GM12878 (cell line): Measurements from ENCODE around the gene TRIM54. TPM values are rescaled to one million over a fixed set of nuclear protein-coding genes. Genes with fewer than 3 reads are reported as not detected.
A peak's percentile ranks its signal among the peaks of the same experiment; 100 is the strongest.

Experiments
- ATF7 ChIP-seq: fragments of 450-650 bp; IDR thresholded peaks from 2 replicates; pipeline ENCODE4 v1.6.1; 2016; ENCODE audit warnings: low read depth, mild to moderate bottlenecking
- BHLHE40 ChIP-seq, 2 experiments: fragments of 450-650 bp in 1 of 2; IDR thresholded peaks; 2 replicates each; pipeline ENCODE4 v1.6.1; 2011 to 2017; ENCODE audit warnings: low read depth in 2 of 2, borderline replicate concordance in 1 of 2, improper control_type of control experiment in 1 of 2, low read length in 1 of 2, mild to moderate bottlenecking in 1 of 2
- CBX3 ChIP-seq: fragments of 200-600 bp; sonication (generic); IDR thresholded peaks from 2 replicates; pipeline ENCODE4 v1.6.1; 2016; ENCODE audit warnings: low read depth, borderline replicate concordance
- CBX5 ChIP-seq: sonication (generic); IDR thresholded peaks from 2 replicates; pipeline ENCODE4 v1.6.1; 2016; ENCODE audit warnings: low read depth, moderate library complexity, mild to moderate bottlenecking, inconsistent platforms
- IRF4 ChIP-seq: IDR thresholded peaks from 2 replicates; pipeline ENCODE4 v1.6.1; 2011; ENCODE audit warnings: low read depth, low read length
- IRF5 ChIP-seq: fragments of 450-650 bp; IDR thresholded peaks from 2 replicates; pipeline ENCODE4 v1.6.1; 2017; ENCODE audit warnings: borderline replicate concordance
- JUND ChIP-seq: IDR thresholded peaks from 2 replicates; pipeline ENCODE4 v1.6.1; 2012; ENCODE audit warnings: low read depth, mild to moderate bottlenecking, low read length, improper control_type of control experiment, moderate library complexity
- KLF5 ChIP-seq: fragments of 450-650 bp; IDR thresholded peaks from 2 replicates; pipeline ENCODE4 v1.6.1; 2014; ENCODE audit warnings: mild to moderate bottlenecking; ENCODE audit not compliant: partially characterized antibody
- MEF2A ChIP-seq: IDR thresholded peaks from 2 replicates; pipeline ENCODE4 v1.6.1; 2011; ENCODE audit warnings: low read depth, mild to moderate bottlenecking, low read length, moderate library complexity; ENCODE audit not compliant: insufficient read depth
- MTA3 ChIP-seq: IDR thresholded peaks from 2 replicates; pipeline ENCODE4 v1.6.1; 2012; ENCODE audit warnings: low read length, inconsistent platforms, borderline replicate concordance
- NBN ChIP-seq: fragments of 450-650 bp; IDR thresholded peaks from 2 replicates; pipeline ENCODE4 v1.6.1; 2016
- PAX8 ChIP-seq: fragments of 450-650 bp; IDR thresholded peaks from 2 replicates; pipeline ENCODE4 v1.6.1; 2017; ENCODE audit warnings: mild to moderate bottlenecking, moderate library complexity
- PKNOX1 ChIP-seq: fragments of 450-650 bp; IDR thresholded peaks from 2 replicates; pipeline ENCODE4 v1.6.1; 2016; ENCODE audit warnings: mild to moderate bottlenecking
- POLR2AphosphoS2 ChIP-seq: IDR thresholded peaks from 2 replicates; pipeline ENCODE4 v1.6.1; 2011; ENCODE audit warnings: low read depth, mild to moderate bottlenecking, low read length, improper control_type of control experiment, moderate library complexity
- POU2F2 ChIP-seq: IDR thresholded peaks from 3 replicates; pipeline ENCODE4 v1.6.1; 2011; ENCODE audit warnings: low read depth, mild to moderate bottlenecking, low read length, borderline replicate concordance
- STAT3 ChIP-seq: IDR thresholded peaks from 2 replicates; pipeline ENCODE4 v1.6.1; 2011; ENCODE audit warnings: low read depth, low read length, improper control_type of control experiment
- TAF1 ChIP-seq: IDR thresholded peaks from 2 replicates; pipeline ENCODE4 v1.6.1; 2011; ENCODE audit warnings: mild to moderate bottlenecking, low read depth, low read length, borderline replicate concordance
- YBX1 ChIP-seq: fragments of 450-650 bp; IDR thresholded peaks from 2 replicates; pipeline ENCODE4 v1.6.1; 2016; ENCODE audit warnings: antibody characterized with exemption
- ZBTB11 ChIP-seq: fragments of 450-650 bp; formaldehyde crosslinking; IDR thresholded peaks from 2 replicates; pipeline ENCODE4 v1.5.0; 2022; ENCODE audit warnings: mild to moderate bottlenecking, missing genetic modification characterization
- ZNF24 ChIP-seq: fragments of 450-650 bp; IDR thresholded peaks from 2 replicates; pipeline ENCODE4 v1.6.1; 2017; ENCODE audit warnings: antibody characterized with exemption, mild to moderate bottlenecking
- ZNF384 ChIP-seq: IDR thresholded peaks from 2 replicates; pipeline ENCODE4 v1.6.1; 2012; ENCODE audit warnings: low read depth, mild to moderate bottlenecking, low read length, improper control_type of control experiment, borderline replicate concordance
- polyA plus RNA-seq, 11 experiments: library from polyadenylated mRNA; depleted of rRNA in 4 of 11; unstranded in 6 of 11; stranded (reverse) in 5 of 11; fragments of >200 nt; fragmentation: Nextera tagmentation in 4 of 11; fragmentation: Illumina TruSeq in 1 of 11; extraction: Ambion mirVana in 4 of 11; extraction: Trizol in 1 of 11; gene quantifications; 1 replicate in 1 of 11; 2 replicates in 10 of 11; pipeline versions ENCODE4 v1.2.1 to v1.2.3, GENCODE V29; 2011 to 2016; ENCODE audit warnings: inconsistent platforms in 2 of 11, missing spikeins in 2 of 11, low read depth in 1 of 11
- total RNA-seq, 4 experiments: library from RNA; depleted of rRNA in 3 of 4; stranded (reverse); fragments of >200 nt in 3 of 4; fragmentation: Illumina TruSeq in 1 of 4; extraction: Trizol in 1 of 4; gene quantifications; 2 replicates each; pipeline versions ENCODE4 v1.2.1 to v1.2.3, GENCODE V29; 2013 to 2021
- TF ChIP-seq, protein P1 (sequence below): fragments of 450-650 bp; IDR thresholded peaks from 2 replicates; pipeline ENCODE4 v1.6.1; 2018; ENCODE audit warnings: borderline replicate concordance, mild to moderate bottlenecking; ENCODE audit not compliant: partially characterized antibody

The TRIM54 gene
- total and polyA plus RNA-seq, 10 of the 15 experiments (the other 5 are each of a cell fraction or from before 2014, with no cell fraction given): 0.03 to 0.08 TPM; not detected in 8

GRCh38 chr2:27322766-27323595 lies 40.8 kb downstream of the TRIM54 start, which contains the start of gene MPV17 (continued):
- TF ChIP-seq PAX8: no peak
- peak; percentile 30 for TF ChIP-seq KLF5
- TF ChIP-seq IRF4: no peak
- 0 out of 2 replicates have a peak, but pooled peaks have one; percentile 3 for TF ChIP-seq JUND
- peak; percentile 87; the same call in 1 of the 2 replicates for TF ChIP-seq MTA3
- no peak for TF ChIP-seq ZNF24
- peak; percentile 66; the same call in 1 of the 2 replicates for TF ChIP-seq ATF7
- TF ChIP-seq PKNOX1: peak; percentile 96
- peak; percentile 68; the same call in 2 of the 3 replicates for TF ChIP-seq POU2F2
- no peak for TF ChIP-seq ZBTB11
- no peak for TF ChIP-seq STAT3
- TF ChIP-seq MEF2A: no peak
- peak; percentile 98 to 99 for TF ChIP-seq BHLHE40 (IDR thresholded peaks at IDR 0.05; ENCODE audit: borderline replicate concordance in 1 of 2, low read depth in 2 of 2, low read length in 1 of 2)
- TF ChIP-seq CBX5: no peak
- peak; percentile 59; the same call in 1 of the 2 replicates for TF ChIP-seq NBN
- no peak for TF ChIP-seq CBX3
- TF ChIP-seq YBX1: no peak
- TF ChIP-seq TAF1: peak; percentile 85
- no peak for TF ChIP-seq IRF5
- no peak for TF ChIP-seq ZNF384
- peak; percentile 97 for TF ChIP-seq POLR2AphosphoS2
- TF ChIP-seq, protein P1, sequence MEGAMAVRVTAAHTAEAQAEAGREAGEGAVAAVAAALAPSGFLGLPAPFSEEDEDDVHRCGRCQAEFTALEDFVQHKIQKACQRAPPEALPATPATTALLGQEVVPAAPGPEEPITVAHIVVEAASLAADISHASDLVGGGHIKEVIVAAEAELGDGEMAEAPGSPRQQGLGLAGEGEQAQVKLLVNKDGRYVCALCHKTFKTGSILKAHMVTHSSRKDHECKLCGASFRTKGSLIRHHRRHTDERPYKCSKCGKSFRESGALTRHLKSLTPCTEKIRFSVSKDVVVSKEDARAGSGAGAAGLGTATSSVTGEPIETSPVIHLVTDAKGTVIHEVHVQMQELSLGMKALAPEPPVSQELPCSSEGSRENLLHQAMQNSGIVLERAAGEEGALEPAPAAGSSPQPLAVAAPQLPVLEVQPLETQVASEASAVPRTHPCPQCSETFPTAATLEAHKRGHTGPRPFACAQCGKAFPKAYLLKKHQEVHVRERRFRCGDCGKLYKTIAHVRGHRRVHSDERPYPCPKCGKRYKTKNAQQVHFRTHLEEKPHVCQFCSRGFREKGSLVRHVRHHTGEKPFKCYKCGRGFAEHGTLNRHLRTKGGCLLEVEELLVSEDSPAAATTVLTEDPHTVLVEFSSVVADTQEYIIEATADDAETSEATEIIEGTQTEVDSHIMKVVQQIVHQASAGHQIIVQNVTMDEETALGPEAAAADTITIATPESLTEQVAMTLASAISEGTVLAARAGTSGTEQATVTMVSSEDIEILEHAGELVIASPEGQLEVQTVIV: no peak
